Limb (tissue), 2 donors: ENCODE data around the gene PBRM1.
"Not testable (repeated sequence)": the region's sequence is repeated elsewhere in the genome, so short reads cannot be mapped to it uniquely, and the experiment has no call there.

Source experiments
- DNase-seq, 2 donors: peaks; one replicate each; pipeline ENCODE4 v3.0.0-alpha.2; 2016; ENCODE audit errors: extremely low spot score in 2 of 2

The PBRM1 gene

DNA sequence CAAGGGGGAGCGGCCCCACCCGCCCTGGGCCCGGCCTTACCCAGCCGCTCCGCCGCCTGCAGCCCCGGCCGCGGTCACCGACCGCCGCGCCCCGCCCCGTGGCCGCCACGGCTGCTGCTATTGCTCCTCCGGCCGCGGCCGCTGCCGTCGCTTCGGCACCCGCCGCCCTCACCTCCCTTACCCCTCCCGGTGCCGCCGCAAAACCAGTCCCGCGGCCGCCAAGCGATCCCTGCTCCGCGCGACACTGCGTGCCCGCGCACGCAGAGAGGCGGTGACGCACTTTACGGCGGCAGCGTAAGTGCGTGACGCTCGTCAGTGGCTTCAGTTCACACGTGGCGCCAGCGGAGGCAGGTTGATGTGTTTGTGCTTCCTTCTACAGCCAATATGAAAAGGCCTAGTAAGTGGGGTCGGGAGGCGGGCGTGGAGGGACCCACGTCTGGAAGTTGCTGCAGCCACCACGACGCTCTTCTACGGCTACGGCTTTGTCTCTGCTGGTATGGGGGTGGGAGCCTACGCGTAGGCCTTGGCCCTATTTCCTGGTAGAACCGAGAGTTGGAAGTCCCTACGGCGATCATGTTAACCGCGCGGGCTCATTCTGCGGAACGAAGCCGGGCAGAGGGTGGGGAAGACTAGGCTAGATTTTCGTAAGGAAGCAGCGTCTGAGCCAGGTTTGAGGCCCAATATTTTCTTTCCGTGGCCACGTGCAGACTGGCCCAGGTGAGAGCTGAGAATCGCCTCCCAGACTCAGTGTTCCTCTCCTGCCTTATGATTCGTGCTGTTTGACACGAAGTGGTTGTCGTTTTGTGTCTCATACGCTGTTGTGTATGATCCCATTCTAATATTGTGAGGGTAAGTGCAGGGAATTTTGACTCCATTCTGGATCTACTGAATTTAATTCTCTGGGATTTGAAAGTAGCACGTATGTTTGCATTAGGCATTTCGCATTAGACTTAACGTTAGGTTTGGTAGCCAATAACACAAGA is at the start of gene PBRM1, which contains the start of gene GNL3:
Gene PBRM1 (minus strand): TSS at position 205 of the 983 bp plus-strand sequence.
Gene GNL3 (plus strand): TSS at position 324 of the 983 bp plus-strand sequence. CDS start 61 bp downstream, at position 385.
- DNase-seq = peak; percentile 94 to 95

DNA sequence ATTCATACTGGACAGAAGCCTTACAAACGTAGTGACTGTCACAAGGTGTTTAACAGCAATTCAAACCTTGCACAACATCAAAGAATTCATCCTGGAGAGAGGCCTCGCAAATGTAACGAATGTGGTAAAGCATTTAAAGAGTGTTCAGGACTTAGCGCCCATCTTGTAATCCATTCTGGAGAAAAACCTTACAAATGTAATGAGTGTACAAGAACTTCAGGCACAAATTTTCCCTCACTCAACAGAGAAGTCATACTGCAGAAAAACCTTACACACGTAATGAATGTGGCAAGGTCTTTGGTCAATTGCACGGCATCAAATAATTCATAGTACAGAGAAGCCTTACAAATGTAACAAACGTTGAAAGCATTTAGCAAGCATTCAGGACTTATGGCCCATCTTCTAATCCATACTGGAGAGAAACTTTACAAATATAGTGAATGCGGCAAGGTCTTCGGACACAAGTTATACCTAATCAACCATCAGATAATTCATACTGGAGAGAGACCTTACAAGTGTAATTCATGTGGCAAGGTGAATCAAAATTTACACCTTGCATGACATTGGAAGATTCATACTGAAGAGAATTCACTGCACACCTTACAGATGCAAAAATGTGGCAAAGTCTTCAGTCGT is 47.7 kb upstream of the PBRM1 start:
- no peak for DNase-seq

DNA sequence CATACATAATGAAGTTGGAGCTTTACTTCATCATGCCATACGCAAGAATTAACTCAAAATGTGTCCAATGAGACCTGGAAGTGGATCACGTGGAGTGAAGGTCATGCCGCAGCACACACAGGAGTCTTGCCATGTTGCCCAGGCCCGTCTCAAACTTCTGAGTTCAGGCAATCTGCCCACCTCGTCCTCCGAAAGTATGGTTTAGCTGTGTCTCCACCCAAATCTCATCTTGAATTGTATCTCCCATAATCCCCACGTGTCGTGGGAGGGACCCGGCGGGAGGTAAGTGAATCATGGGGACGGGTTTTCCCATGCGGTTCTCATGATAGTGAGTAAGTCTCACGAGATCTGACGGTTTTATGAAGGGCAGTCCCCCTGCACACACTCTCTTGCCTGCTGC is 45.9 kb upstream of the PBRM1 start:
- DNase-seq = no peak

DNA sequence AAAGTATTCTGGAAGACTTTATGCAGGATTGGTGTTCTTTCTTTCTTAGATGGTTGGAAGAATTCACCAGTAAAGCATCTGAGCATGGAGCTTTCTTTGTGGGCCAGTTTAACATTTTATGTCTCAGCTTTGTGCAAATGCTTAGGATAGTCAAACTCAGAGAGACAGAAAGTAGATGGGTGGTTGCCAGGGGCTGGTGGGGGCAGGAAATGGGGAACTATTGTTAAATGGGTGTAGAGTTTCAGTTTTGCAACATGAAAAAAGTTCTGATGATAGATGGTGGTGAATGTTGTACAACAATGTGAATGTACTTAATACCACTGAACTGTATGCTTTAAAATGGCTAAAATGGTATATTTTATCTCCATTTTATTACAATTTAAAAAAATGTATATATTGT is 45.0 kb upstream of the PBRM1 start:
- no peak for DNase-seq

DNA sequence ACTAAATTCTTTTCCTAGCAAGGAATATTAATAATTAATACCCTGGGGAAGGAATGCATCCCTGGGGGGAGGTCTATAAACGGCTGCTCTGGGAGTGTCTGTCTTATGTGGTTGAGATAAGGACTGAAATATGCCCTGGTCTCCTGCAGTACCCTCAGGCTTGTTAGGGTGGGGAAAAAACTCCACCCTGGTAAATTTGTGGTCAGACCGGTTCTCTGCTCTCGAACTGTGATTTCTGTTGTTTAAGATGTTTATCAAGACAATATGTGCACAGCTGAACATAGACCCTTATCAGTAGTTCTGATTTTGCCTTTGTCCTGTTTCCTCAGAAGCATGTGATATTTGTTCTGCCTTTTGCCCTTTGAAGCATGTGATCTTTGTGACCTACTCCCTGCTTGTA is 43.0 kb upstream of the PBRM1 start:
- DNase-seq = not testable (repeated sequence)

DNA sequence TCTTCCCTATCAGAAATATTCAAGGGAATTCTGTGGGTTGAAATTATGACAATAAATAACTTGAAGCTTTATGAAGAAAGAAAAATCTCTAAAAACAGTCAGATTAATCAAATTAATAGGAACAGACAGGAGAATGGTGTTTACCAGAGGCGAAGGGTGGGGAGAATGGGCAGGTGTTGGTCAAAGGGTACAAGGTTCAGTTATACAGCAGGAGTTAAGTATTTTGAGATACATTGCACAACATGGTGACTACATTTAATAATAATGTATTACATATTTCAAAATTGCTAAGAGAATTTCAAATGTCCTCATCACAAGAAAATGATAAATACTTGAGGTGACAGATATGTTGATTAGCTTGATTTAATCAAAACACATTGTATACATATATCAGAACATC is 38.8 kb upstream of the PBRM1 start:
- no peak for DNase-seq

DNA sequence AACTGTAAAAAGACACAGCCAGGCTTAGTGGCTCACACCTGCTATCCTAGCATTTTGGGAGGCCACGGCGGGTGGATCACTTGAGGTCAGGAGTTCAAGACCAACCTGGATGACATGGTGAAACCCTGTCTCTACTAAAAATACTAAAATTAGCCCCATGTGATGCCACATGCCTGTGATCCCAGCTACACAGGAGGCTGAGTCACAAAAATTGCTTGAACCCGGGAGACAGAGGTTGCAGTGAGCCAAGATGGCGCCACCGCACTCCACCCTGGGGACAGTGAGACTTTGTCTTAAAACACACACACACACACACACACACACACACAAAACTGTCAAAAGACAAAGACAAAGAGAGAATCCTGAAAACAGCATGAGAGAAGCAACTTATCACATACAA is 38.2 kb upstream of the PBRM1 start:
- DNase-seq = no peak

DNA sequence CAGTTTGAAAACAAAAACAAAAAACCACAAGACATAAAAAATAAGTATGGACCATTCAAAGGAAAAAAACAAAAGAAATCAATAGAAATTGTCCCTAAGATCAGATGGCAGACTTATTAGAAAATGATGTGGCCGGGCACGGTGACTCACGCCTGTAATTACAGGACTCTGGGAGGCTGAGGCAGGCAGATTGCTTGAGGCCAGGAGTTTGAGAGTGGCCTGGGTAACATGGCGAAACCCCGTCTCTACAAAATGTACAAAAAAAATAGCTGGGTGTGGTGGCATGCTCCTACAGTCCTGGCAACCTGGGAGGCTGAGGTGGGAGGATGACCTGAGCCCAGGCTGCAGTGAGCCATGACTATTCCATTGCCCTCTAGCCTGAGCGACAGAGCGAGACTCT is 36.8 kb upstream of the PBRM1 start:
- DNase-seq = no peak

DNA sequence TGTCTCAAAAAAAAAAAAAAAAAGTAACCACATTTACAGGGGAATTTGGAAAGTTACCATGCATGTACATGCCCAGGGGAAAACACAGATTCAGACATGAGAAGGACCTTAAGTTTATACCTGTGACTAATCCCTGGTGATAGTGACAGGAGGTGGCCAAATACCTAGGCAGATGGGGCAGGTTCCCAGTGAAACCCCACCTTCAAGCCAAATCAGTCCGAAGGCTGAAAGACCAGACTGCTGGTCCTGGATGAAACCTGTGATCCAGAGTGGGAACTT is 36.0 kb upstream of the PBRM1 start:
- no peak for DNase-seq

DNA sequence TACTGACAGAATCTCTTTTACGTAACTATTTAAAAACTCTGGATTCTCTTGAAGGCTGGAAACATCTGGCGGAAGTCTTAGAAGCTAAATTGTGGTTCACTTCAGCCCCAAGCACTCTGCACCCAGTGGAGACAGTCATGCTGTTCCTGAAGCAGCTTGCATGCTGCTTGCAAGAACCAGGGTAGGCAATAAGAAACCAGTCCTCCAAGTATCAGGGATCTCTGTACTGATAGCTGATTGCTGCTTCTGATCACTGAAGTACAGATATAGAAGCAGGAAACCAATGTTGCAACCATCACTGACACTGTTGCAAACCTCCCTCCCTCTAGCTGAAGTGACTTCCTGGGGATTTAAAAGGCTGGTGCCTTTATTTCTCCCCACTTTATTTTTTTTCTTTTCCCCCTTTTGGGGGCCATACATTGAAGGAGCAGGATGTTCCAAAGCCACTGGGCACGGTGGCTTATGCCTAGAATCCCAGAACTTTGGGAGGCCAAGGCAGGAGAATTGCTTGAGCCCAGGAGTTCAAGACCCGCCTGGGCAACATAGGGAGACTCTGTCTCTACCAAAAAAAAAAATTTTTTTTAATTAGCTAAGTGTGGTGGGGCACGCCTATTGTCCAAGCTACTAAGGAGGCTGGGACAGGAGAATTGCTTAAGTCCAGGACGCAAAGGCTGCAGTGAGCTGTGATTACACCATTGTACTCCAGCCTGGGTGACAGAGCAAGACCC is 35.5 kb upstream of the PBRM1 start:
- no peak for DNase-seq

DNA sequence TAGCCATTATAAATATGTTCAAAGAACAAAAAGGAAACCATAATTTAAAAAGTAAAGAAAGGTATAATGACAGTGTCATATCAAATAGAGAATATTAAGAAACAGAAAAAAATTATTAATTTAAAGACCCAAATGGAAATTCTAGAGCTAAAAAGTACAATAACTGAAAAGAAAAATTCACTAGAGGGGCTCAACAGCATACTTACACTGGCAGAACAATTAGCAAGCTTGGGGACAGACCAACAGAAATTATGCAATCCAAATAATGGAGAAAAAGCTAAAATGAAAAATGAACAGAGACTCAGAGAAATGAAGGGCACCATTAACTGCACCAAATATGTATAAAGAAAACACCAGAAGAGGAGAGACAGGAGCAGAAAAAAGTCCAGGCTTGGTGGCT is 33.9 kb upstream of the PBRM1 start:
- DNase-seq = no peak

DNA sequence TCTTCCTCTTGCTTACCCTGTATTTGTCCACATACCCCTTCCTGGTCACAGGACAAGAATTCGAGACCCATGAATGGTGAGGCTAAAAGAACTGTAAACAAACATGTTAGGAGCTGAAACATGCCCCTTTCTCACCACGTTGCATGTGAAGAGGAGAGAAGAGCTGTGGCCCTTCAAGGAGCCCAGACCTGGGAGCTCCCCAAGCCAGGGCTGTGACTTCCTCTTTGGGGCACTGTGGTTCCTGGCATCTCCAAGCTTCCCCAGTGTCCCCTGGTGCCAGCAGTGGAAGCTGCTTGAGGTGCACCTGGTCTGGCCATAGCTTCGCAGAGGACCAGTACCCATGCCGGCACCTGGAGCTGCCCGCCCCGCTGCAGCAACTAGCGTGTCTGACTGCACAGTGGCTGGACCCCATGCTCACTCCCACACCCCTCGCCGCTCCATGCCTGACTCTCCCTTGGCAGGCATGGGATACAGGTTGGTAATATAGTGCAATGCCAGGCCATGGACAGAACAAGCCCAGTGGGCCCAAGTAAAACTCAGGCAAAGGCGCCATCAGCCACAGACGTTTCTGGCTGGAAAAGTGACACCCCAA is 30.1 kb upstream of the PBRM1 start:
- no peak for DNase-seq

DNA sequence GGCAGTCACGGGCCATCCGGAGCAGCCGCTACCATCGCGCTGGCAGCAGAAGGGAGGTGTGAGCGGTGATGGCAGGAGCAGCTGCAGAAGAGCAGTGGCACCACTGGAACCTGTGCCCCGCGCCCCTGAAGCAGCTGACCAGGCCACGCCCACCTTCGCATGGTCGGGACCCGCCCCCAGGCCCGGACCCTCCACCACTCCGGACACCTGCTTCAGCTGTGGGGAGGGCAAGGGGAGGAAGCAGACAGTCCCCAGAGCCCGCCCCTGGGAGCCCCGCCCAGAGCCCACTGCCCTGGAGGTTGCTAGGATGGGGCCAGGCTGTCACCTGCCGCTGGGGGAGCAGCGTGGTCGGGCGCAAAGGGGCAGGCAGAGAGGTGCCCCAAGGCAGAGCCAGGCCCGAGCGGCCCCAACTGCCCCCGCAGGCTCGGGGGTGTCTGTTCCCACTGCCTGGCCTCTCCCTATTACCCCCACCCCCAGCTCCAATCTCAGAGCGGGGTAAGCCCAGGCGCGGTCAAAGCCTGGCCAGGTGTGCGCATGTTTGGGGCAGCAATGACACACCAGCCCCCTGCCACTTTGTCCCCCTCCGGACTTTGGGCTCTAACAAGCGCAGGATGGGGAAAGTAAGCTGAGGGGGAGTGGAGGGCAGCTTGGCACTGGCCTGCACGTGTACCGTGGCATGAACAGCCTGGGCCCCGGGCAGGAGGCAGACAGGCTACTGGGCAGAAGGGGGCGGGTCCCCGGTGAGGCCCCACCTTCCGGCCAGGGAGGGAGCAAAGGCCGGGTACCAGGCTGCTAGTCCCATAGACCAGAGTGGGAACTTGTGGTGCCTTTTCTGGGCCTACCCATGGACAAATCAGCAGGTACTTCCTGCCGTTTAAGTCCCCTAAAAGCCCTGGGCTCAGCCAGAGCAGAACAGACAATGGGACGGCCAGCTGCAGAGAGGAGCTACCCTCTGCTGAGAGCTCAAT is 28.9 kb upstream of the PBRM1 start:
- DNase-seq = peak in 1 of 2 donors; percentile 40

DNA sequence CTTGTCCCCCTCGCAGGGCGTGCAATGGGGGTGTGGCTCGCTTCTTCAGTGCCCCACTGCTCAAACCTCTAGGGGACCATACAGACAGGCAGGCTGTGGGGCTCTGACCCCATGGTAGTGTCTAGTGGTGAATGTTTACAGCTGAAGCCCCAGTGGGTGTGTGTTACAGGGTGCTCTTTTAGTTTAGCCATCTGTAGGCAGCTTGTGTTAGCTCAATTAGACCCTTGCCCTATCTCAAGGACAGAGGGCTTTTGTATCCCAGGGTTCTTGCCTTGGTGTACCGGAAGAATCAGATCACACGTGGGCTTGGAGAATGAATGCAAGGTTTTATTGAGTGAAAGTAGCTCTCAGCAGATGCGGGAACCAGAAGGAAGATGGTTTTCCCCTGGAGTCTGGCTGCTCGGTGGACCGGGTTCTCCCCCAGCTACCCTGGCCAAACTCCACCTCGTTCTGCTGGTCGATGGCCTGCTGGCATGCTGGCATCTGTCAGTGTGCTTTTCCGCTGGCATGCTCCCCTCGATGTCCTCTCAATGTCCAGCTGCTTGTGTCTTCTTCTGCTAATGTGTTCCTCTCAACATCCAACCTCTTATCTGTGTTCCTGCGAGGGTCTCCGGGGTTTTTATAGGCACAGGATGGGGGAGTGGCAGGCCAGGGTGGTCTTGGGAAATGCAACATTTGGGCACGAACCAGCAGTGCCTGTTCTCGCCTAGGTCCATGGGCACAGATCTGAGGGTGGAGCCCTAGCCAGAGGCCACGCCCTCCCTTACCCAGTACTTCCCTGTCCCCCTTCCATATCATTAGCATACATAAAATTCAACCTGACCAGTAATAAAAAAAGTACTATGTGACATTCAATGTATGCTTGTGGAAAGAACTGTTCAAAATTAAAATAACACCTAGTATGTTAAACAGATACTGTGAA is 26.8 kb upstream of the PBRM1 start:
- no peak for DNase-seq

DNA sequence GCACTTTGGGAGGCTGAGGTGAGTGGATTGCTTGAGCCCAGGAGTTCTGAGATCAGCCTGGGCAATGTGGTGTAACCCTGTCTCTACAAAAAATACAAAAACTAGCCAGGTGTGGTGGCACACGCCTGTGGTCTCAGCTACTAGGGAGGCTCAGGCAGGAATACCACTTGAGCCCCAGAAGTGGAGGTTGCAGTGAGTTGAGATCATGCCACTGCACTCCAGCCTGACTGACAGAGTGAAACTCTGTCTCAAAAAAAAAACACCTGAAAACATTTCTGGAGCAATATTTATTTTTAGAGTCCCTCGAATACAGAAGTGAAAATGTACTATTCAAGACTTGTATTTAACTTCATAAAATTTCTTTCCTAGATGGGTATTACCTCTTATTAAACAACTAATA is 24.8 kb upstream of the PBRM1 start:
- no peak for DNase-seq

DNA sequence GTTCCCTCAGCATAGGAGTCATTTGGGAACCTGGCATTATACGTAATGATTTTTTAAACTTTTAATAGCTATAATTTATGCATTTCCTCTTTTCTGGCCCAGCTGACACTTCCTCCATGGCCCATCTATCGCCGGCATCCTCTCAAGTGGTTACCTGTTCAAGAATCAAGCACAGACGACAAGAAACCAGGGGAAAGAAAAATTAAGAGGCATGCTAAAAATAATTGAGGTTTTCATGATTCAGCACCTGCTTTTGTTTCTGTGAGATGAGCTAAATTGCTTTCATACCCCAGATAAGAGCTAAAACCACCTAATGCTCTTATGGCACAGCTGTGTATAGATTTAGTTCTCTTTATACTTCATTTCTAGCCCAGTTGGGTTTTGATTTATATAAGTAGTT is 21.9 kb upstream of the PBRM1 start:
- no peak for DNase-seq

DNA sequence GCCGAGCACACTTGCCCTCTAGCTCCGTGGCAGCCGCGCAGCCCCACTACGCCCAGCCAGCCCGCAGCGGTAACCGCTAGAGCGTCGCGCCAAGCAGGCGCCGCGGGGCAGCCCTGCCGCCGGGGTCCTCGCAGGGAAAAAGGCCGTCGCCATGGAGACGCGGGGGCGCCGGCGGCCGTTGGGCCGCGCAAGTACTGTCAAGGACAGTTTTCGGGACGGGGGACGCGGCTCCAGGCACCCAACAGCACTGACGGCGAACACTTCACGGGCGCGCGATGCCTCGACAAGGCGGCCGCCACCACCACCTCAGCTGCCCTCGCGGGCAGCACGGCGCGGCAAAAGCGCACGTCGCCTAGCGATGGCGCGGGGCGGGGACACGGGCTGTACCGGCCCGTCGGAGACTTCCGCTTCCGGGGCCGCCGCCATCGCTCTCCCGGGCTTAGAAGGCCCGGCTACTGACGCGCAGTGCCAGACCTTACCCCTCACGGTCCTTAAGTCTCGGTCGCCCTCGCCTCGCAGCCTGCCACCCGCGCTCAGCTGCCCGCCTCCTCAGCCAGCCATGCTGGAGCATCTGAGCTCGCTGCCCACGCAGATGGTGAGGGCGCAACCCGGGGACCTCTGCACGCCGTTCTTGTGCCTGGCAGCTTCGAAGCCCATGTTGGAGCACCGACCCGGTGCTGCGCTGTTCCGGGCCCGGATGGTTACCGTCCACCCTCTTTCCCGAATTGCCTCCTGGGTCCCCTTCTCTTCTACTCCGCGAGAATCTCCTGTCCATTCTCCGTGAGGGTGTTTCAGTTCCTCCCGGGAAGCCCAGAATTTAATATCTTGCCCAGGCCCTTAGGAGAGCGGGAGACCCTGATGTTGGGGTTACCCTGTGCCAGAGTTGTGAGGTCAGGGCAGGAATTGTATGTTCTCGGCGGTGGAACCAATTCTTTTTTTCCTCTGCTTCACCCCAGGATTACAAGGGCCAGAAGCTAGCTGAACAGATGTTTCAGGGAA is 20.3 kb upstream of the PBRM1 start, which contains the start of the genes GLT8D1 and SPCS1:
Gene GLT8D1 (minus strand): TSS at position 104 of the 999 bp plus-strand sequence. CDS start 5,331 bp downstream, outside the sequence.
Gene SPCS1 (plus strand): TSS at position 419 of the 999 bp plus-strand sequence. CDS start 141 bp downstream, at position 560.
- peak; percentile 90 to 92 for DNase-seq

DNA sequence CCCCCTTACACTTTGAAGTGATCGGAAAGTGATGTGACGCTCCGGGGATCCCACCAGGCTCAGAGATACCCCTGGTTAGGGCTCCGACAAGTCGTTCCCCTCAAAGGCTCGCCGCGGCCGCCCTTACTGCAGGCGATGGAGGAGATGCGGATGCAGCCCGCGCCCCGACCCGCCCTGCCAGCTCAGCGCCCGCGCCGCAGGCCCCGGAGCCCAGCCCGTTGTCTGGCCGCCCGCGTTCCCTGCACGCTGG is 19.6 kb upstream of the PBRM1 start:
- DNase-seq = no peak
